ENCODE results near the gene ARSA.
A peak's percentile ranks its signal among the peaks of the same experiment; 100 is the strongest.

The ARSA gene

GRCh38 chr22:50627642-50628542, at the start of gene ARSA:
Gene ARSA (minus strand): TSS chr22:50628152. CDS start chr22:50627779, 373 bp downstream.
- peak within 1 kb of the TSS; percentile 74 for H3K4me3 Mint-ChIP-seq

GRCh38 chr22:50676661-50677492, 48.9 kb upstream of the ARSA start:
- DNase-seq (ENCODE audit: low spot score in 2 of 2) (no peak), ATAC-seq (replicated peaks; ENCODE audit: extremely low read depth, poor library complexity, severe bottlenecking) (no peak)
- Mint-ChIP-seq H3K9me3 (no peaks in the 10 kb centered on the region), H3K27me3 (peaks cover 34% of the 10 kb centered on the region), H3K4me3 (no peak overlapping the region), H3K4me1 (peaks cover 9% of the 10 kb centered on the region), H3K27ac (ENCODE audit: low read depth) (no peak overlapping the region), H3K36me3 (ENCODE audit: insufficient read depth) (no peaks in the 10 kb centered on the region)

More at GRCh38 chr22:50627642-50628542, at the start of gene ARSA:
- ATAC-seq (replicated peaks; ENCODE audit: extremely low read depth, poor library complexity, severe bottlenecking) (peak; percentile 87), DNase-seq (ENCODE audit: low spot score in 2 of 2) (peak; percentile 53 to 66)
- Mint-ChIP-seq H3K4me1 (peaks cover 22% of the 10 kb centered on the region), H3K27me3 (no peaks in the 10 kb centered on the region), H3K27ac (ENCODE audit: low read depth) (peak within 1 kb of the TSS; percentile 82), H3K36me3 (ENCODE audit: insufficient read depth) (peaks cover 14% of the 10 kb centered on the region), H3K9me3 (no peaks in the 10 kb centered on the region)

GRCh38 chr22:50676180-50676636, 48.3 kb upstream of the ARSA start:
- peaks cover 41% of the 10 kb centered on the region for H3K27me3 Mint-ChIP-seq
- DNase-seq (ENCODE audit: low spot score in 2 of 2) (no peak), ATAC-seq (replicated peaks; ENCODE audit: extremely low read depth, poor library complexity, severe bottlenecking) (no peak)
- H3K4me3 Mint-ChIP-seq = no peak overlapping the region
- no peak overlapping the region for H3K27ac Mint-ChIP-seq (ENCODE audit: low read depth)
- no peaks in the 10 kb centered on the region for H3K9me3 Mint-ChIP-seq
- H3K36me3 Mint-ChIP-seq (ENCODE audit: insufficient read depth) = no peaks in the 10 kb centered on the region
- peaks cover 9% of the 10 kb centered on the region for H3K4me1 Mint-ChIP-seq

GRCh38 chr22:50675553-50676179, 47.7 kb upstream of the ARSA start:
- Mint-ChIP-seq H3K4me3 (peak overlapping the region; percentile 6), H3K27me3 (peaks cover 46% of the 10 kb centered on the region), H3K9me3 (no peaks in the 10 kb centered on the region), H3K4me1 (peaks cover 9% of the 10 kb centered on the region), H3K27ac (ENCODE audit: low read depth) (peak overlapping the region; percentile 9), H3K36me3 (ENCODE audit: insufficient read depth) (no peaks in the 10 kb centered on the region)
- no peak for DNase-seq (ENCODE audit: low spot score in 2 of 2)
- ATAC-seq (replicated peaks; ENCODE audit: extremely low read depth, poor library complexity, severe bottlenecking) = no peak

GRCh38 chr22:50674606-50675552, 46.9 kb upstream of the ARSA start:
- Mint-ChIP-seq H3K27ac (ENCODE audit: low read depth) (peak overlapping the region; percentile 9), H3K9me3 (no peaks in the 10 kb centered on the region), H3K27me3 (peaks cover 54% of the 10 kb centered on the region), H3K4me1 (peaks cover 9% of the 10 kb centered on the region), H3K36me3 (ENCODE audit: insufficient read depth) (no peaks in the 10 kb centered on the region), H3K4me3 (peak overlapping the region; percentile 6)
- DNase-seq (ENCODE audit: low spot score in 2 of 2) = no peak
- no peak for ATAC-seq (replicated peaks; ENCODE audit: extremely low read depth, poor library complexity, severe bottlenecking)

GRCh38 chr22:50674130-50674500, 46.2 kb upstream of the ARSA start:
- Mint-ChIP-seq H3K27ac (ENCODE audit: low read depth) (no peak overlapping the region), H3K36me3 (ENCODE audit: insufficient read depth) (no peaks in the 10 kb centered on the region), H3K9me3 (no peaks in the 10 kb centered on the region), H3K27me3 (peaks cover 56% of the 10 kb centered on the region), H3K4me1 (peaks cover 9% of the 10 kb centered on the region), H3K4me3 (peak overlapping the region; percentile 71)
- DNase-seq (ENCODE audit: low spot score in 2 of 2) = no peak
- ATAC-seq (replicated peaks; ENCODE audit: extremely low read depth, poor library complexity, severe bottlenecking) = no peak

GRCh38 chr22:50673231-50674129, 45.5 kb upstream of the ARSA start:
- ATAC-seq (replicated peaks; ENCODE audit: extremely low read depth, poor library complexity, severe bottlenecking) (no peak), DNase-seq (ENCODE audit: low spot score in 2 of 2) (no peak)
- Mint-ChIP-seq H3K36me3 (ENCODE audit: insufficient read depth) (no peaks in the 10 kb centered on the region), H3K4me3 (peak overlapping the region; percentile 71), H3K4me1 (peaks cover 9% of the 10 kb centered on the region), H3K27me3 (peaks cover 60% of the 10 kb centered on the region), H3K9me3 (no peaks in the 10 kb centered on the region), H3K27ac (ENCODE audit: low read depth) (no peak overlapping the region)

GRCh38 chr22:50672471-50673230, 44.7 kb upstream of the ARSA start, which contains the start of gene SHANK3:
Gene SHANK3 (plus strand): TSS chr22:50672823.
- ATAC-seq (replicated peaks; ENCODE audit: extremely low read depth, poor library complexity, severe bottlenecking) = no peak
- H3K27ac Mint-ChIP-seq (ENCODE audit: low read depth) = no peak within 1 kb of the TSS

GRCh38 chr22:50672041-50672440, 44.1 kb upstream of the ARSA start:
- ATAC-seq (replicated peaks; ENCODE audit: extremely low read depth, poor library complexity, severe bottlenecking) = no peak
- H3K4me3 Mint-ChIP-seq = no peak overlapping the region

More at GRCh38 chr22:50672471-50673230, 44.7 kb upstream of the ARSA start, which contains the start of gene SHANK3:
- H3K4me1 Mint-ChIP-seq = peaks cover 9% of the 10 kb centered on the region
- DNase-seq (ENCODE audit: low spot score in 2 of 2) = no peak
- H3K36me3 Mint-ChIP-seq (ENCODE audit: insufficient read depth) = no peaks in the 10 kb centered on the region
- H3K27me3 Mint-ChIP-seq = peaks cover 68% of the 10 kb centered on the region
- H3K4me3 Mint-ChIP-seq = peak within 1 kb of the TSS; percentile 71
- H3K9me3 Mint-ChIP-seq = no peaks in the 10 kb centered on the region

GRCh38 chr22:50671641-50672040, 43.7 kb upstream of the ARSA start:
- Mint-ChIP-seq H3K27me3 (peaks cover 77% of the 10 kb centered on the region), H3K9me3 (no peaks in the 10 kb centered on the region), H3K27ac (ENCODE audit: low read depth) (no peak overlapping the region), H3K4me1 (peaks cover 9% of the 10 kb centered on the region), H3K4me3 (no peak overlapping the region), H3K36me3 (ENCODE audit: insufficient read depth) (no peaks in the 10 kb centered on the region)
- ATAC-seq (replicated peaks; ENCODE audit: extremely low read depth, poor library complexity, severe bottlenecking) (no peak), DNase-seq (ENCODE audit: low spot score in 2 of 2) (no peak)

More at GRCh38 chr22:50672041-50672440, 44.1 kb upstream of the ARSA start:
- Mint-ChIP-seq H3K36me3 (ENCODE audit: insufficient read depth) (no peaks in the 10 kb centered on the region), H3K4me1 (peaks cover 9% of the 10 kb centered on the region), H3K9me3 (no peaks in the 10 kb centered on the region), H3K27ac (ENCODE audit: low read depth) (no peak overlapping the region), H3K27me3 (peaks cover 73% of the 10 kb centered on the region)
- no peak for DNase-seq (ENCODE audit: low spot score in 2 of 2)
